Stomach (tissue), 9 donors: Measurements from ENCODE around the gene OPCML. TPM values are rescaled to one million over a fixed set of nuclear protein-coding genes. Genes with fewer than 3 reads are reported as not detected.

Source experiments
- DNase-seq, 2 donors: peaks; one replicate each; pipeline versions ENCODE4 v3.0.0 to v3.0.0-alpha.2; 2013 to 2019
- H3K27ac ChIP-seq, 5 donors: fragments of 200-600 bp in 4 of 5; sonication (generic) in 4 of 5; one replicate each; pipeline ENCODE4 v1.5.1; 2013 to 2019; ENCODE audit warnings: mild to moderate bottlenecking in 1 of 5, moderate library complexity in 1 of 5
- H3K27me3 ChIP-seq, 3 donors: fragments of 200-600 bp; sonication (generic); one replicate each; pipeline ENCODE4 v1.5.1; 2017 to 2019; ENCODE audit warnings: mixed run types in 1 of 3
- H3K36me3 ChIP-seq, 4 donors: fragments of 200-600 bp; sonication (generic); 1 replicate in 3 of 4; 2 replicates in 1 of 4; pipeline ENCODE4 v1.5.1; 2016 to 2019
- H3K4me1 ChIP-seq, 4 donors: fragments of 200-600 bp; sonication (generic); one replicate each; pipeline ENCODE4 v1.5.1; 2016 to 2019
- H3K4me3 ChIP-seq, 4 donors: fragments of 200-600 bp; sonication (generic) in 3 of 4; one replicate each; pipeline ENCODE4 v1.5.1; 2016 to 2019; ENCODE audit warnings: mild to moderate bottlenecking in 1 of 4
- H3K9me3 ChIP-seq, 4 donors: fragments of 200-600 bp; sonication (generic); one replicate each; pipeline ENCODE4 v1.5.1; 2016 to 2019
- EP300 ChIP-seq: sonication (generic); formaldehyde crosslinking; IDR thresholded peaks from one replicate; pipeline ENCODE4 v1.6.1; 2017; ENCODE audit warnings: antibody characterized with exemption
- POLR2A ChIP-seq, 4 donors: fragments of 450-650 bp; IDR thresholded peaks; one replicate each; pipeline ENCODE4 v1.6.1; 2016; ENCODE audit warnings: antibody characterized with exemption in 4 of 4, control low read depth in 2 of 4, mild to moderate bottlenecking in 1 of 4, moderate library complexity in 1 of 4
- POLR2AphosphoS5 ChIP-seq, 3 donors: sonication (generic); formaldehyde crosslinking; IDR thresholded peaks; one replicate each; pipeline ENCODE4 v1.6.1; 2016; ENCODE audit warnings: antibody characterized with exemption in 3 of 3
- WGBS, 5 donors: extraction: QIAGEN DNeasy Blood & Tissue Kit in 3 of 5; methylation state at CpG; one replicate each; pipeline versions ENCODE4 v1.1.5 to v1.1.7; 2013 to 2018; 5-methylcytosine and 5-hydroxymethylcytosine counted together
- intact Hi-C: fragments of 100-400 bp; cut with DNase I; formaldehyde crosslinking; loops from one replicate; pipeline ENCODE4 v1.15.1; 2023; ENCODE audit warnings: low total_unique reads
- polyA plus RNA-seq, 3 donors: library from polyadenylated mRNA; stranded (reverse); fragments of 200-250 nt; gene quantifications; one replicate each; pipeline ENCODE4 v1.2.3, GENCODE V29; 2013
- total RNA-seq, 5 donors: library from RNA; depleted of rRNA; stranded (reverse); fragments of >200 nt; gene quantifications; one replicate each; pipeline versions ENCODE4 v1.1.0 to v1.2.3, GENCODE V29; 2014 to 2016
- TF ChIP-seq, protein P1 (sequence below), 7 experiments: fragments of 450-650 bp in 4 of 7; fragments of 200-600 bp in 3 of 7; sonication (generic) in 3 of 7; IDR thresholded peaks; one replicate each; pipeline ENCODE4 v1.5.1; 2016 to 2019; ENCODE audit warnings: antibody characterized with exemption in 7 of 7, control low read depth in 2 of 7, mild to moderate bottlenecking in 1 of 7
- donor health status: healthy with polysubstance abuse.
- donor health status: Bipolar disorder and iron deficiency.
- donor health status: healthy.

OPCML gene
- total and polyA plus RNA-seq, 8 donors, result 0.03 to 0.92 (median 0.55) TPM; not detected in 3

DNA sequence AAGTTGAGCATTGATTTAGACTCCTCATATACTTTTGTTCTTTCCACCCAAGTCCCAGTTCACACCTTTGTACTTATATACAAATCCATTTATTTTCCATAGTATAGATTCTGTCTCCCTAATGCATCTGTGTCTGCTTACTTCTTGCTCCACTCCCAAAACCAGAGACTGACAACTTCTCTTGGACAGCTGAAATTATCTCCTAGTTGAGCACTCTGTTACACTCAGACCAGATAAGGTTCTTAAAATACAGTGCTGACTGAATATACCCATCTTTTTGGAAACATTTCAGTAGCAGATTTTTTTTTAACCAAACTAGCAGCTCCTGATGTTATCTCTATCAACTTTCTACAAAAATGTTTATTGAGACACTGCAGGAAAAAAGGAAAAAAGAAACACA, 106.3 kb downstream of the OPCML start:
- H3K9me3 ChIP-seq, result no peaks in the 10 kb centered on the region
- no peaks in the 10 kb centered on the region for H3K27me3 ChIP-seq
- TF ChIP-seq, protein P1, sequence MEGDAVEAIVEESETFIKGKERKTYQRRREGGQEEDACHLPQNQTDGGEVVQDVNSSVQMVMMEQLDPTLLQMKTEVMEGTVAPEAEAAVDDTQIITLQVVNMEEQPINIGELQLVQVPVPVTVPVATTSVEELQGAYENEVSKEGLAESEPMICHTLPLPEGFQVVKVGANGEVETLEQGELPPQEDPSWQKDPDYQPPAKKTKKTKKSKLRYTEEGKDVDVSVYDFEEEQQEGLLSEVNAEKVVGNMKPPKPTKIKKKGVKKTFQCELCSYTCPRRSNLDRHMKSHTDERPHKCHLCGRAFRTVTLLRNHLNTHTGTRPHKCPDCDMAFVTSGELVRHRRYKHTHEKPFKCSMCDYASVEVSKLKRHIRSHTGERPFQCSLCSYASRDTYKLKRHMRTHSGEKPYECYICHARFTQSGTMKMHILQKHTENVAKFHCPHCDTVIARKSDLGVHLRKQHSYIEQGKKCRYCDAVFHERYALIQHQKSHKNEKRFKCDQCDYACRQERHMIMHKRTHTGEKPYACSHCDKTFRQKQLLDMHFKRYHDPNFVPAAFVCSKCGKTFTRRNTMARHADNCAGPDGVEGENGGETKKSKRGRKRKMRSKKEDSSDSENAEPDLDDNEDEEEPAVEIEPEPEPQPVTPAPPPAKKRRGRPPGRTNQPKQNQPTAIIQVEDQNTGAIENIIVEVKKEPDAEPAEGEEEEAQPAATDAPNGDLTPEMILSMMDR (IDR thresholded peaks at IDR 0.05), result no peak
- TF ChIP-seq POLR2A (IDR thresholded peaks at IDR 0.05) (no peak), POLR2AphosphoS5 (IDR thresholded peaks at IDR 0.05) (no peak), EP300 (no peak)
- no peak for DNase-seq
- no peak overlapping the region for H3K27ac ChIP-seq
- intact Hi-C loops, result no loop called here
- no peaks in the 10 kb centered on the region for H3K4me1 ChIP-seq
- no peak overlapping the region for H3K4me3 ChIP-seq
- no peaks in the 10 kb centered on the region for H3K36me3 ChIP-seq

DNA sequence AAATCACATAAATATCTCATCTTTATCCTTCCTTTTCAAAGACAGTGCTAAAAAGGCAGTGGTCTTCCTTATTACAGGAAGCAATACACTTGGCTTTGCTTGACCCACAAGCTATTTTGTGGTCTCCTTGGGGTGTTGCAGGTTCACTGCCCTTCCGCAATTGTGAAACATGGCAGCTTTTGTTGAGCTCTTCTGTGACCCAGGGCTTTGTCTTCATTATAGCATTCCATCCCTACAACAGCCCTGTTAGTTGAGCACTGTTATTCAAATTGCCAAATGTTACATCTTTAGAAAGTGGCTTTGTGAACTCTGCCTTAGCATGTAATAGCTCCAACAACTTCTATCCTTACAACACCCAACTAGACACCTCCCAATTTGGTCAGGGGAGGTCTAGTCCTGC, 107.1 kb downstream of the OPCML start:
- Histone ChIP-seq H3K4me1 (no peaks in the 10 kb centered on the region), H3K27ac (no peak overlapping the region), H3K9me3 (no peaks in the 10 kb centered on the region), H3K4me3 (no peak overlapping the region), H3K36me3 (no peaks in the 10 kb centered on the region), H3K27me3 (no peaks in the 10 kb centered on the region)
- no peak for TF ChIP-seq POLR2AphosphoS5 (IDR thresholded peaks at IDR 0.05)
- TF ChIP-seq POLR2A (IDR thresholded peaks at IDR 0.05), result no peak
- TF ChIP-seq, protein P1 (IDR thresholded peaks at IDR 0.05), result no peak
- no peak for TF ChIP-seq EP300
- DNase-seq, result no peak
- 79 to 95% (median 83%) methylated on average over 1 of the region's 1 CpG for WGBS, 5 donors
- intact Hi-C loops, result no loop called here

DNA sequence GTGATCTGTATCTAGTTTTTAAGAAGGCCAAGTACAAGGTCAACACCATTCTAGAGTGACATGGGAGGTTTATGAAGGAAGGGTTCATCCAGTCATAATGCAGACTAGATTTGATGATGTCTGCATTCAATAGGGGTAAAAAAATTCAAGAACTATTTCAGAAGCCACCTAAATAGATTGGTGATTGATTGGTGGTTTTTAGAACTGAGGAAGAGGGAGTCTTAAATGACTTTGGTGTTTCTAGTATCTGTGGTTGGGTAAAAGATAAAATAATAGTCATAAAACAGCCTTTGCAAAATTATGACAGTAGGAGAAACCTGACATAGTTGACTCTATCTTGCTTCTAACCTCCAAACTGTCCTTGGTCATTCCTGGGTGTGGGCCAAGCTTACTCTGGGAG, 114.1 kb downstream of the OPCML start:
- DNase-seq, result no peak
- H3K9me3 ChIP-seq, result peaks cover 0 to 10% (median 0%) of the 10 kb centered on the region in 4 donors
- H3K27ac ChIP-seq, result no peak overlapping the region
- no peaks in the 10 kb centered on the region for H3K4me1 ChIP-seq
- H3K27me3 ChIP-seq, result no peaks in the 10 kb centered on the region
- TF ChIP-seq POLR2AphosphoS5 (IDR thresholded peaks at IDR 0.05), result no peak
- intact Hi-C loops, result no loop called here
- no peak overlapping the region for H3K4me3 ChIP-seq
- no peaks in the 10 kb centered on the region for H3K36me3 ChIP-seq

DNA sequence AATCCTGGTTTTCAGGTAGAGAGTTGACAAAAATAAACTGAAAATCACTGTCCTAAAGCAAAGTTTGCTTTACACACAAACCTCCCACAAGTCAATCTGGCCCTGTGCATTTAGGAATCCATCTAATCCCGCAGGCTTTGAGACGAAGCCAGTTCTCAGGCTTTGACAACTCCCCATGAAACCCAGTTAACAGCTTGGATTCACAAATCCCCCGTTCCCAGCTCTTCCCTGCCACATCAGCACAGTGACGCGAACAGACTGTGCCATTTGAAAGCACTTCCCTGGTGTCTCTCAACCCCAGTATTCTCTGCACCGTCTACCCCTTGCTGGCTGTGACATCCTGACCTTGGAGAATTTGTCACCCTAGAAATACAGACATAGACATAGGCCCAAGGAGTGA, 117.8 kb downstream of the OPCML start:
- H3K4me1 ChIP-seq, result no peaks in the 10 kb centered on the region
- no peak for DNase-seq
- no peak overlapping the region for H3K27ac ChIP-seq
- TF ChIP-seq, protein P1 (IDR thresholded peaks at IDR 0.05), result no peak
- TF ChIP-seq POLR2A (IDR thresholded peaks at IDR 0.05) (no peak), POLR2AphosphoS5 (IDR thresholded peaks at IDR 0.05) (no peak), EP300 (no peak)
- no peak overlapping the region for H3K4me3 ChIP-seq
- intact Hi-C loops, result no loop called here
- no peaks in the 10 kb centered on the region for H3K36me3 ChIP-seq
- WGBS, 5 donors, result 64 to 72% (median 68%) methylated on average over 6 of the region's 6 CpGs
- H3K27me3 ChIP-seq, result no peaks in the 10 kb centered on the region
- peaks cover 0 to 9% (median 0%) of the 10 kb centered on the region in 4 donors for H3K9me3 ChIP-seq

DNA sequence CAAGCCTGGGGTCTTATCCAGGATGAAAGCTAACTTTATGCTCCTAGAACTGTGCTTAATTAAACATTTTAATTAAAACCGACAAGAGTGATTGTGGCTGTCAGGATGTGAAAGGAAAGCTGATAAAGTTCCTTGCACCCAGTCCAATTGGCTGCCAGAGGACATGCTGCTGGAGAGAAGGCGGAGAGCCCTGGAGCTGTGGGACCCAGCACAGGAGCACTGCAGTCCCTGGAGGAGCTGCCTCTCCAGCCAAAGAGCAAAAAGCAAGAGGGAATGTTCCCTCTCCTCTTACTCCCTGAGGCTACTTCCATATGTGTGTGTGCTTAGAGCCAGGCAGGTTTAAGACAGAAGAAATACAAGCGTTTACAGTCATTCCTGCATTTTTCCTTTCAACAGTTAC, 118.6 kb downstream of the OPCML start:
- Histone ChIP-seq H3K36me3 (no peaks in the 10 kb centered on the region), H3K27me3 (no peaks in the 10 kb centered on the region), H3K4me1 (no peaks in the 10 kb centered on the region), H3K27ac (no peak overlapping the region), H3K4me3 (no peak overlapping the region), H3K9me3 (peaks cover 0 to 1% (median 0%) of the 10 kb centered on the region in 4 donors)
- intact Hi-C loops, result no loop called here
- 61 to 78% (median 68%) methylated on average over 3 of the region's 3 CpGs for WGBS, 5 donors
- no peak for DNase-seq
- TF ChIP-seq POLR2AphosphoS5 (IDR thresholded peaks at IDR 0.05) (no peak), POLR2A (IDR thresholded peaks at IDR 0.05) (no peak), EP300 (no peak)
- TF ChIP-seq, protein P1 (IDR thresholded peaks at IDR 0.05), result no peak
